ENCODE data around the gene SGCA.
A peak's percentile ranks its signal among the peaks of the same experiment; 100 is the strongest.

SGCA gene

GRCh38 chr17:50165867-50166517 lies at the start of gene SGCA:
Gene SGCA (plus strand): TSS chr17:50166005. CDS start chr17:50166041, 36 bp downstream.
- DNase-seq (ENCODE audit: low read depth in 2 of 2): no peak

DNA sequence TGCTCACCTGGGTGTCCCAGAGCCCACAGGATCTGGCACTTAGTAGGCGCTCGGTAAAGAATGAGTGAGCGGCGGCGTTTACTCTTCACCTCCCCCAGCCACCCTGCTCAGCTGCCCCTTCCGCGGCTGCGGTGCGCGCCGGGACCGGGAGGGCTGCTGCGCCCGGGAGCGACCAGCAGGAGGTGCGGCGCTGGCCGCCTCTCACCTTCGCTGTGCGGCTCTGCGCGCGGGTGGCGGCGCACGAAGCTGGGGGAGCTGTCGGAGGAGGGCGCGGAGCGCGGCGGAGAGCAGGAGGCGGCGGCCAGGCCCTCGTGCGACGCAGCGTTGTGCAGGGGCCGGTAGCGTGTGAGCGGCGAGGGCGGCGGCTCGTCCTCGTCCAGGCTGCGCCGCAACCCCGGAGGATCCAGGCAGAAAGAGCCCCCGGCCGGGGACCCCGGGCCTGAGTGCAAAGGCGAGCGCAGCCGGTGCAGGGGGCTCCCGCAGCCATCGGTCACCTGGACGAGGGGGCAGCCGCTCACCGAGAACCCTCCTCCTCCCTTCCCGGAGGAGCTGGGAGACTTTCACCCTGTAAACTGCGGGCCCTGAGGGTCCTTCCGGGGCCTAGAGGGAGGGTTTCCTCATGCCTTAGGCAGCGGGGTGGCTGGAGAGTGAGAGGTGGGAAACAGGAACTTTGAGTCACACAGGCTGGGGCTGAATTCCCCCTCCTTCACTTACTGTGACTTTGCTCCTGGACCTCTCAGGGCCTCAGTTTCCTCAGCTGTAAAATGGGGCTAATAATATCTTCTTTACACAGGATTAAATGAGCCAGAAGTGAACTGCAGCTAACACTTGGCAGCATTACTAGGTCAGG lies 48.4 kb upstream of the SGCA start:
- peak; percentile 56 to 61 for DNase-seq (ENCODE audit: low read depth in 2 of 2)

DNA sequence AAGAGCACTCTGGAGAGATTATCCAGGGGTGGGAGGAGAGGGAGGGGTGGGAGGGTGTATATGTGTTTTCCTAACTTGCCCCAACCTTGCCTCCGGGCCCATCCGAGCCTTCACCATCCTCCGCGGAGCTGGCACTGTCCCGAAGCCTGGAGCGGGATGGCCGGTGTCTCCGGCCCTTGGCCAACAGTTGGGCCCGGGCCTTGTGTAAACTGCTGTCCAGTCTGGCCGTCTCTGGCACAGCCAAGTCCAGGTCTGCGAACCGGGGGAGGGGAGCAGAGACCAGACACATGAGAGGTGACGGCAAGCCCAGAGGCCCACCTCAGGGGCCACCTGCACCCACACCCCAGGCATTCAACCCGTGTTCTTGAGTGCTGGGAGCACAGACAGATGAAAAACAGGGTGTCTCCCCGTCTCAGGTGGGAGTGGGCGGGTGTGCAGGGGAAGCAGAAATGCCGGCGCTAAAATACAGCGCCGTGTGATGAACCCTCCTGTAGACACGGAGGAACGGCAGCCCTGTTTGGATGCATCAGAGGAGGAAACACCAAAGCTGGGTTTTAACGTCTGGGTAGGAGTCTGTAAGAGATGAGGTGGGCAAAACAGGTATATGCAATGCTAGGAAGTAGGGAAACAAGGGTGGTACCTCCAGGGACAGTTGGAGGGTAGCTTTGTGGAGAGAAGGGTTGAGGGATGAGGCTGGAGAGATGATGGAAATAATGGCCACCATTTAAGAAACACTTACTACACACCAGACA lies 47.6 kb upstream of the SGCA start:
- DNase-seq (ENCODE audit: low read depth in 2 of 2): no peak

GRCh38 chr17:50118828-50119218 lies 47.0 kb upstream of the SGCA start:
- no peak for DNase-seq (ENCODE audit: low read depth in 2 of 2)

DNA sequence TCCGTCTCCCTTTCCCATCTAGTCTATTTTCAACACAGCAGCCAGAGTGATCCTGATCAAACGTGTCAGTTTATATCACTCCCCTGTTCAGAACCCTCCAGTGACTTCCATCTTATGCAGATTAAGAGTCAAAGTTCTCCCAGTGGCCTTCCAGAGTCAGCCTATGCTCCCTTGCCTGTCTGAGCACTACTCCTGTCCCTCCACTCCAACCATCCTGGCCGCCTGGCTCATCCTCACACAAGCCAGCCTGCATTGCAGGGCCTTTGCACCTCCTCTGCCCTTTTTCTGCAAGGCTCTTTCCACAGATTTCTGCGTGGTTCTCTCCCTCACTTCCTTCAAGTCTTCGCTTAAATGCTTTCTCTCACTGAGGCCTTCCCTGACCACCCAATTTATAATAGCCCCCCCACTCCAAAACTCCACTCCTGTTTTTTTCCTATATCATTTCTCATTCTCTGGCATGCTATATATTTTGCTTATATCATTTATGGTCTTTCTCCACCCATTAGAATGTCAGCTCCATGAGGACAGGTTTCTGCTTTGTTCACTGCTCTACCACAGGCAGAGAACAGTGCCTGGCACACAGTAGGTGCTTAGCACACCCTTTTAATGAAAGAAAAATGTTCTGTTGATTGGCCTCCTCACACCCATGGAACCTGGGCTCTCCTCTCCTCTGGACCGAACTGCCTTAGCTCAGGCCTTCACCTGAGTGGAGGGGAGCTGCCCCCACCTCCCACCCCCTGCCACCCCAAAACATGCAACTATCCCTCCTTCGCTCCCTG lies 45.1 kb upstream of the SGCA start:
- no peak for DNase-seq (ENCODE audit: low read depth in 2 of 2)

GRCh38 chr17:50122945-50123344 lies 42.9 kb upstream of the SGCA start:
- DNase-seq (ENCODE audit: low read depth in 2 of 2): no peak

- DNase-seq (ENCODE audit: low read depth in 2 of 2): no peak
Measured at GRCh38 chr17:50123649-50124349, 42.0 kb upstream of the SGCA start.

DNA sequence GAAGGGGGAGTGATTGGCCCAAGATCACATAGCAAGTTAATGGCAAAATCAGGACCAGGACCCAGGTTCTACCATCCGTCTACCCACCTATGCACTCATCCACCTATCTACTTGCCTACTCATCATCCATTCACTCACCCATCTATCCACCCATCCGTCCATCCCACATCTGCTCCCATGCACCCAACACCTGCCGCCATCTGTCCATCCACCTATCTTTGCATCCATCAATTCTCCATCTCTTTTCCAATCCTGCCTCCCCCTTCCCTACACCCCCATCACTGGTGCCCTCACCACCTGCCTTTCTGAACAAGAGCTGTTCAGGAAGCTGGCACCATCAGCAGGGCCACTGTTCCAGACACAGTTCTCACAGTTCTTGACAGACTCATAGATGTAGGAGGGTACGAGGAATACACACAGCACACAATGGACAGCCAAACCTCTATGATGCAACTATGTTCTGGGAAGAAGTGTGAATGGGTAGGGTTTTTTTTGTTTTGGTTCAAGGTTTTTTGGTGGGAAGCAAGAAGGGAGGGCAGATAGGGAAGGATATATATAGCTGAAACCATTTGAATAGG lies 40.3 kb upstream of the SGCA start:
- DNase-seq (ENCODE audit: low read depth in 2 of 2): no peak

GRCh38 chr17:50127697-50128361 lies 38.0 kb upstream of the SGCA start:
- no peak for DNase-seq (ENCODE audit: low read depth in 2 of 2)

- DNase-seq (ENCODE audit: low read depth in 2 of 2): no peak
Measured at GRCh38 chr17:50128441-50129352, 37.1 kb upstream of the SGCA start.

GRCh38 chr17:50129353-50129727 lies 36.5 kb upstream of the SGCA start:
- no peak for DNase-seq (ENCODE audit: low read depth in 2 of 2)

DNA sequence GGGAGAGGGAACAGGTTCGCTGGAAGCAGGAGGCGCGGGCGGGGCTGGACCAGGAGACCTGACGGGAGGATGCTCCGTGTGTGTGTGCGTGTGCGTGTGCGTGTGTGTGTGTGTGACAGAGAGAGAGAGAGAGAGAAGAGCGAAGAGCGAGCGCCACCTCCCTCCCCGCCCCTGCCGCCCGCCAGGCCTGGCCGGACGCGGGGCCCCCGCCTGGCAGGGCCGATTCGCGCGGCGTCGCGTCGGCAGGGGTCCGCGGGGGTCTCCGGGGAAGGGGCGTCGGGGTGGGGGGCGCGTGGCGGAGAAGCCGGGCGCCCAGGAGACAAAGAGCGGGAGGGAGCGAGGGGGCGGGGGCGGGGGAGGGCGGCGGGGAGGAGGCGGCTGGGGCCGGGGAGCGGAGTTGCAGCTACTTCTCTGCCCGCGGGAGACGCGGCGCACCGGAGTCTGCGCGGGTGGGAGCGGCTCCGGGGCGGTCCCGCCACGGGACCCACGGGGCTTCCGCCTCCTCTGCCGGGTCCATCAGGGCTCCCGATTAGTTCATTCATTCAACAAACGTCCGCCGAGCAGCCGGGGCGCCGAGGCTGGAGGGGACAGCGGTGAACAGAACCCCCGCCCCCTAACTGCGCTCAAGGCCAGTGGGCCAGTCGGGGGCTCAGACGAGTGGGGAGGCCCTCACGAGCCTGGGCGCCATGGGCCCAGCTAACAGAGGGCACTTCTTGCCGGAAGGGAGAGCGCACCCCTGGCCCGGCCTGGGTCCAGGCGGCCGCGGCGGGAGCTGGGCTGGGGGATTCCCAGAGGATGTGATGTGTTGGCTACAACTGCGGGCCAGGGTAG lies 35.9 kb upstream of the SGCA start, which contains the start of gene SAMD14:
Gene SAMD14, minus strand, starts transcription at position 433 of the 831 bp plus-strand sequence. CDS start 5,201 bp downstream, outside the sequence.
- no peak for DNase-seq (ENCODE audit: low read depth in 2 of 2)

DNA sequence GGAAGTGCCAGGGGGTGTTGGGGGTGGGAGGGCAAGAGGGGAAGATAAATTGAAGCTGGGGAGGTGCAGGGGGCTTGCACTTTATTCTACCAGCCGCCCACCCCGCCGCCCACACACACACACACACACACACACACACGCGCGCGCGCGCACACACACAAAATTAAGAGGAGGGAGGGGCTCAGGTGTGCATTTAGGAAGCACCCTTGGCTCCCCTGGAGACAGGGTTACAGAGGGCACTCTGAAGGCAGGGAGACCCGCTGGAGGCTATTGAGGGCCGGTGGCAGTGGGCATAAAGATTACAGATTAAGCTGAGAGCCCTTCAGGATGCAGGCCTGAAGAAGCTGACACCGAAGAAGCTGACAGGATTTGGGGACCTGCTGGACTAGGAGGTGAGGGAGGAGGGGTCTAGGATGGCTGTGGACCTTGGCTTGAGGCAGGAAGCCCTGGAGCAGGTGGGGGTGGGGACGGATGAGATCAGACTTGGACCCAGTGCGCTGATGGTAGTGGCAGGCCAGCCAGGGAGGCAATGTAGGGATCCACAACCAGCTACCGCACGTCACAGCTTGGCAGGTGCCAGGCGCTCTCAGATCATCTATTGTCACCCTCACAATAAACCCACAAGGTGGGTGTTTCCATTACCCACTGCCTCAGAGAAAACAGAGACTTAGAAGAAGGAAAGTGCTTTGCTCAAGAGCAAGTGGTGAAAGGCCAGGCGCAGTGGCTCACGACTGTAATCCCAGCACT lies 35.1 kb upstream of the SGCA start:
- DNase-seq (ENCODE audit: low read depth in 2 of 2): no peak

- no peak for DNase-seq (ENCODE audit: low read depth in 2 of 2)
Measured at GRCh38 chr17:50132104-50132794, 33.6 kb upstream of the SGCA start.

- DNase-seq (ENCODE audit: low read depth in 2 of 2): no peak
Measured at GRCh38 chr17:50133028-50133768, 32.6 kb upstream of the SGCA start.

DNA sequence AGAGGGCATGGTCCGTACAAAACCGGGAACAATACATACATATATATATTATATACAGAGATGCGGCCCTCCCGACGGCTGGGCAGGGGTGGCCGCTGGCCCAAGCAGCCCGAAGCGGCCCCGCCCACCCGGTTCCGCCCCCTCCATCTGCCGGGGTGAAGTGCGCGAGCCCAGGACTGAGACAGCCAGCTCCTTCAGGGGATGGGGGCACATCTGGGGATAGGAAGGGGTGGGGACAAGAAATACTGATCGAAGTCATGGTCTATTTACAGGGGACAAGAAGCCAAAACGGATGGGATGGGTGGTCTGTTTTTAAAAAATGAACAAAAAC lies 32.1 kb upstream of the SGCA start:
- no peak for DNase-seq (ENCODE audit: low read depth in 2 of 2)
